ENCODE data around the gene FREY1.

FREY1 gene

DNA sequence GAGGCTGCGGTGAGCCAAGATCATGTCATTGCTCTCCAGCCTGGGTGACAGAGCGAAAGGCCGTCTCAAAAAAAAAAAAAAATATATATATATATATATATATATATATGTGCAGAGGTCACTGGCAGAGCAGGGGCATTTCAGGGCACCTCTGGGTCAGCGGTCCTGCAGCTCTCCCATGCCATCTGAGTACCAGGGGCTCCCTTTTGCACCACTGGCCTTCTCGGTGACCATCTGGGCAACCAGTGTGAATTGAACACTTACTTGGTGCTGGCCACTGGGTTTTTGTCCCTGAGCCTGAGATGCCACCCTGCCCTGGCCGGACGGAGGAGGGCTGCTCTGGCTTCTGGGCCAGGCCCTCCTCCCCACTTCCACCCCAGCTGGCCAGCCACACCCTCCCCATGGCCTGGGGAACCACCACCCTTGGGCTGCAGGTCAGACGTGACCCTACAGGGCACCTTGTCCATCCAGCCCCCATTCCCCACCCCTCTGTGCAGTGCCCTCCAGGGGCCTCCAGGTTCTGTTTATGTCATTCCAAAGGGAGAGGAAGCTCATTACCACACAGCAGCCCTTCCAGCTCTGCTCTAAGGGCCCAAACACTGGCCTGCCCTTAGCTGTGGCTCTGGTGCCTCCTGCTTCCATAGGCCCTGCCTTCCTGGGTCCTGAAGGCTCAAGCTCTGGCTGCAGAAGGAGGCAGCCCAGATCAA, 11.4 kb downstream of the FREY1 start:
- DNase-seq (ENCODE audit: low spot score) (no peak), FAIRE-seq (no peak)

DNA sequence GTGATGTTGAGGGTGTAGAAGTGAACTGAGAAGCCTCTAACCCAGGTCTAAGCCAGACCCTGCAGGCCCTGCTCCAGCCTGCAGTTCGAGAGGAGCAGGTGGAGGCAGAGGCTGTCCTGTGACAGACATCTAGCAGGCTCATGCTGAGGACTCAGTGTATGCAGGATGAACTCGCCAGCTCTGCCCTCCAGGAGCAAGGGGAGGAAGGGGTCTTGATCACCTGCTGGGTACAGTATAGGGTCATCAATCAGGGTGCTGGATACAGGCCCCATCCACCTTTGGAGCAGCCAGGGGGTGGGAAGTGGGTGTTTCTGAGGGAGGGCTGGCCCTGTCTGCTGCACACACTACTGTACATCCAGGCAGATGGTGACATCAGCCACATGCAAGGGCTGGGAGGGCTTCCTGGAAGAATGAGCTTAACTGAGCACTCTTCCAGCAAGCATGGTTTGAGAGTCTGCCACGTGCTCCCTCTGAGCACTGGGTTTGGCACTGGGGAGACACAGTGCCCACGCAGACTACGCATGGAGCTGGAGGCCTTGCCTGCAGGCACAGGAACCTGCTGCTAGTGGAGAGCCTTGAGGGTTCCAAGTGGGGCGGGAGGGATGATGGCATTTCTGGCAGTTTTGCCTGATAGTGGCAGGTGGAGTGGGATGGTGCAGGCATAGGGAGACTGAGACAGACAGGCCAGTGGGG, 12.4 kb downstream of the FREY1 start:
- FAIRE-seq (no peak), DNase-seq (ENCODE audit: low spot score) (no peak)

DNA sequence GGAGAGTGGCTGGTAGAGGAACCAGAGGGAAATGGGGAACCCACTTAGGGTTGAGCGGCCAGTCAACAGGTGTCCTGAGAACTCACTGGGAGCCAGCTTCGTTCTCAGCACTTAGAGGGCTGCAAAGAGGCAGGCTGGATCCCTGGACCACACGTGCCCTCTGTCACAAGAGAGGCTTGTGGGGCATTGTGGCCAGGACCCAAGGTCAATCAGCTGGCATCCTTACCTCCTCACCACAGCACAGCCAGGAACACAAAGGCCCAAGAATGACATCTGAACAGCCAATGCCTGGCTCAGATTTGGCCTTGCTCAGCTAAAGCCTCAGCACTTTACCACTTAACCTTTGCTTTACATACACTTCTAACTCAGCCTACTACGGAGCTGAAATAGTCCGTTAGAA, 14.2 kb downstream of the FREY1 start:
- no peak for DNase-seq (ENCODE audit: low spot score)
- FAIRE-seq: no peak

DNA sequence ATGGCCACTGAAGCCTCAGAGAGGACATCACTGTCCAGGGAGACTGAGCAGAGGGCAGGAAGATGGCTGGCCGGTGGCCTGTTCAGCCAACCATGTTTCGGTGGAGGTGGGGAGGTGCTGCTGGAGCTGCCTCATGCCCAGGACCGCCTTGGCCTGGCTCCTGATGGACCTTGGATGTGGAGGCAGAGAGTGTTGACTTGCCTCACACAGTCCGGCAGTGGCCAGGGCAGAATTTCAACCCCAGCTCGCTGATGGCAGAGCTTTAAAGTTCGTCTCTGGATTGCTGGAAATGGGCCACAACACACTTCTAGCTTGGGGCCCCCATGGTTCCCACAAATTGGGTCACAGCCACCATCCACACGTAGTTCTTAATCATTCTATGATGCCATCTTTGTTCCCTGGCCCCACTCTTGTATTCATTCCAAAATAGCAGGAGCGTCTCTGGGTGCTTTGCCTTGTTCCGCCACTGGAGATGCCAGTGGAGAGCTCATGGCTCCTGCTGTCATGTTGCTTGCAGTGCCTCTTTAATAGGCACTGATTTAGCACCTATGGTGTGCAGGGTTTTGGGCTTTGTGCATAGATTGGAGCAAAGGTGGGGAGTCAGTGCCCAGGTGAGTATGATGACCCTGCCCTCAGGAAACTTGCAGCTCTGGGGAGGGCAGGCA, 16.1 kb downstream of the FREY1 start:
- DNase-seq (ENCODE audit: low spot score): no peak
- FAIRE-seq: no peak

- FAIRE-seq (no peak), DNase-seq (ENCODE audit: low spot score) (no peak)
Measured at GRCh38 chr11:45889966-45890365, 17.1 kb downstream of the FREY1 start.

GRCh38 chr11:45889555-45889954, 17.5 kb downstream of the FREY1 start:
- DNase-seq (ENCODE audit: low spot score) (no peak), FAIRE-seq (no peak)

DNA sequence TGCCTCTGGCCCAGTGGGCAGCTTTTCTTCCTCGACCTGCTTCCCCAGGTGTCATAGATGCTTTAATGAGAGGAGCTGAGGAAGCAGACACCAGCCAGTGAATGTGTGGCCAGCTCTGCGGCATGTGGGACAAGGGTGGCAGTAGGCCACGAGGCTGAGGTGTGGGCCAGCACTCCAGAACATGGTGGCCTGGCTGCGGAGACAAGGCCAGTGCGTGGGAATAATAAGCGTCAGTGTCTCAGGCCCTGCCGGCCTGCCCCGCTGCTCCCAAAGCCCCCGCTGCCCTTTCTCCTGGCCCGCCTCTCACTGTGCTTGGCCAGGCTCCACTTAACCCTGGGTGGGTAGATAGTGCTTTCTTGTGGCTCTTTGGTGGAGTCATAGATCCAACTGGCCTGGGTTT, 19.5 kb downstream of the FREY1 start:
- DNase-seq (ENCODE audit: low spot score) (no peak), FAIRE-seq (no peak)

DNA sequence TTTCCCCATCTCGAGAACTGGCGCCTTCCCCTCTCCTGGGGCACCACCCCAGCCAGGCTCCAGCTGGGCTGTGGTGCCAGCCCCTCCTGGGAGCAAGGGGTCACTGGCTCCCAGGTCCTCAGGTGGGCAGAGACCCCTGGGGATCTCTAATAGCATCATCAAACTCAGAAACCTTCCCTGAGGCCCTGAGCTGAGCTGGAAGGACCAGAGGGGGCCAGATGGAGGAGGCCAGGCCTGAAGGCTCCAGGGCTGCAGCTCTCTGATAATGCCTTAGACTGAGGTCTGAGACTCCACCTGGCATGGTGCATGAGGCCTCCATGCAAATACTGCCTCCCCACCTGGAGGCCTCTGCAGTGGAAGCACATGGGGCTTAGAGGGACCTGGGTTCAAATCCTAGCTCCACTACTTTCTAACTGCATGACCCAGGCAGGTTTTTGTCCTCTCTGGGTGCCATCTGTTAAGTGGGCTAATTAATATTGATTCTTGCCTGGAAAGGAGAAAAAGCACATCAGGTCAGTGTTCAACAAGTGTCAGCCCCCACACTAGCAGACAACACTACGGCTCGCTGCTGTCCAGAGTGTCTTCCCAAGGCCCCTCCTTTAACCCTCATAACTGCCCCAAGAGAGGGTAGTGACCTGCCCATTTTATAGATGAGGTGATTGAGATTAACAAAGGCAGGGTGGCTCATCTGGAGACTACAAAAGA, 20.1 kb downstream of the FREY1 start:
- FAIRE-seq (no peak), DNase-seq (ENCODE audit: low spot score) (no peak)

DNA sequence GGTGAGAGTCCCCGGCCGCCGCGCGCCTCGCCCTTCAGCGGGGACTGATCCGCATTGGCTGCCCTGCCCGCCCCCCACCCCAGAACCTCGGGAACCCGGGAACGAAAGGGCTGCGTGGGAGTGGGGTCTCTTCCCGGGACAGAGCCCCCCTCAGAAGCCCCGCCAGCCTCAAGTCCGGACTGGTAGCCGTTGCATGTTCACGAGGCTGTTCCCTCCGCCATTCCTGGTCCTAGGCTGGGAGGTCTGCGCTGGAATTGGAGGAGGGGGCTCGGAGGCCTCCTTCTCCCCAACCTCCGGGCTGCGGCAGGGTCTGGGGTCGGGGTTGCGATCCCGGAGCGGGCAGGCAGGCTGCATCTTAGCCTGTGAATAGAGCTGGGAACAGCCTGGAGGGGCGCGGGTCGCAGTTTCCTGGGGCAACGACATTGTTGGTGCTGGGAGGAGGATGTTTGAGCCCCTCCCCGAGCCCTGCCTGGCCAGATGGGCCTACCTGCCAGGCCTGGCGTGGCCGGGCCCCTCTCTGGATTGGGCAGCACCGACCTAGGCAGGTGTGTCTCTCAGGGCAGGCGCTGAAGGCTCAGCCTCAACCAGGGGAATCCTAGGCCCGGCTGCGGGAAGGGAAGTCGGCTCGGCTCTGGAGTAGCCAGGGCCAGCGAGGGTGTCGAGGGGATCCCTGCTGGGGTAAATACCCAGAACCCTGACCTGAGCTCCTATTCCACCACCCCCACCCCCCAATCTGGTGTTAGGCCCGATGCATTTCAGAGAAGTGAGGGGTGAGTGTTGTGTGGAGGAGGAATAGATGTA, 20.9 kb downstream of the FREY1 start:
- DNase-seq (ENCODE audit: low spot score) (no peak), FAIRE-seq (no peak)

- no peak for FAIRE-seq
- peak; percentile 82 for DNase-seq (ENCODE audit: low spot score)
Measured at GRCh38 chr11:45885274-45885920, 21.7 kb downstream of the FREY1 start, which contains the start of gene MAPK8IP1. MAPK8IP1 (plus strand) TSS chr11:45885651; CDS start chr11:45885821, 170 bp downstream.

DNA sequence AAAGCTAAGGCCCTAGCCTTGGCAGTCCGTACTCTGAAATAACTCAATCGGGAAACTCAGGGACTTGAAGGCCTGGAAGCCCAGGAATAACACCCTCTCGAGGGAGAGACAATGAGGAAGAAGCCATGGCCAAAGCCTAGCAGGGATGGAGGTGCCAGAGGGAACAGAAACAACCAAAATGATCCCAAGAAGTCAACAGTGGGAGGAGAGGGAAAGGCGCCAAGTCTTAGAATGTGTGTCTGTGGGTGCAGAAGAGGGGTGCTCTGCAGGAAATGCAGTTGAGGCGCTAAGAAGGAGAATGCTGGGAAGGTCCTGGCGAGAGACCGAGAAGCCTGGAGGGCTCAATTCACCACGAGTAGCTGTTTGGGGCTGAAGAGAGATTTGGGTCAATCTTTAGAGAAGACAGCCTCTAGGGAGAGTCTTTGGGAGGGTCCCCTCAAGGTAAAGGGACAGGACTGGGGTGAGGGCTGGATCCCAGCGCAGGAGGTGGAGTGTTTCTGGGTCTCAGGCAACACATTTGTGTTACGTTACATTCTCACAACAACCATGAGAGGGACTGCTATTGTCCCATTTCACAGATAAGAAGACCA, 22.4 kb downstream of the FREY1 start:
- FAIRE-seq (no peak), DNase-seq (ENCODE audit: low spot score) (no peak)

DNA sequence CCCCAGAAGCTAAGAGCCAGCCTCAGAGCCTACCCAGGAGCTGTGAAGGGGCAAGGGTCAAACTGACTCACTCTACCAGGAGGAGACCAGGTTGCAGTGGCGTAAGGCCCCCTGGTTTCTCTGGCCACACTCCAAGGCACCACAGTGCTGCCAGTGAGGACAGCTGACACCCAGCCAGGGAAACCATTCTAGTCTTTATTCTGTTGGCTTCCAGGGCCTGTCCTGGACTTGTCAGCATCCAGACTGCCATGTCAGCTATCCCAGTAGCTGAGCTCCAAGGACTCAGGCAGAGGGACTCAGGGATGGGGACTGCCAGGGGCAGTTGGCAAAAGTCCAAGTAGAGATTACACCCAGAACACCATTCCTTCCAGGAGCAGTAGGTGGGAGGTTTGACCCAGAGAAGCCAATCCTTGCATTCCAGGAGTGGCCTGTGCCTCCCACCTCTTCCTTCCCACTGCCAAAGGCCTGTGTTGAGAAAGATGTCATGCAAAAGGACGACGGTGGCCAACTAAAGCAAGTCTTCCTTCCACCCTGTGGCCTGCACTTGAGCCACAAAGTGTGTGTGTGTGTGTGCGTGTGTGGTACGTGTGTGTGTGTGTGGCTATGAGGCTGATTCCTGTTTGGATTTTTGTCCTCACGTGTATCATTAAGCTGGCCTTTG, 25.2 kb downstream of the FREY1 start:
- FAIRE-seq: no peak
- no peak for DNase-seq (ENCODE audit: low spot score)

DNA sequence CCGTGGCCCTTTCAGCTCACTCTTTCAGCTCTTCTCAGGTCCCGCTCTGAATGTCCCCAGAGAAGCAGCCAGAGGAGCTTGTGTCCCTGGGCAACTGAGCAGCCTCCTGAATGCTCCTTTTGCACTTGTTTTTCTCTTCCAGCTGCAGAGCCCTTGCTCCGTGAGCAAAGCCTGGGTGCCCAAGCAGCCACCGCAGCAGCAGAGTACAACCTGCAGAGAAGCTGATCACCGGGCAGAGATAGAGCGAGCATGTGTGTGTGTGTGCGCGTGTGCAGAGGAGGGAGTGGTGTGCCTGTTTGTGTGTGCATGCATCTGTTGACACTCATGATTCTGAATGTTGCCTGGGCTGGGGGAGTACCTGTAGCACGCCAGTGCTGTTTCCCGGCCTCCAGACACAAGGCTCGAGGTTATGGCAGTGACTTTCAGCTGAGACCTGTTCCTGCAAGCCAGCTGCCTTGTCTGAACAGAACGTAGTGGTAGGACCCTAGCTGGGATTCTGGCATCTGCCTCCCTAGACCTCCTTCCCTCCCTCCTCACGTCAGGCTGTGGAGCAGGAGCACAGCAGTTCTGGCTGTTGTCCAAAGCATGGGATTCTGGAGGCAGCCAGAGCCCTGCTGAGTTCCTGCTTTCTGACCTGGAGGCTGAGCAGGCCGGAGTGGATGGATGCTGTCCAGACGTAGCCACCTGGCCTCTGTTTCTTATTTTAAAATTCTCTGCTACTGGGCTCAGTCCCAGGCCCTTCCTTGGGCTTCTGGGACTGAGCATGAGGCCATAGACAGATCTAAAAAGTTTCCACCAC, 26.1 kb downstream of the FREY1 start:
- no peak for DNase-seq (ENCODE audit: low spot score)
- FAIRE-seq: peak; percentile 9

DNA sequence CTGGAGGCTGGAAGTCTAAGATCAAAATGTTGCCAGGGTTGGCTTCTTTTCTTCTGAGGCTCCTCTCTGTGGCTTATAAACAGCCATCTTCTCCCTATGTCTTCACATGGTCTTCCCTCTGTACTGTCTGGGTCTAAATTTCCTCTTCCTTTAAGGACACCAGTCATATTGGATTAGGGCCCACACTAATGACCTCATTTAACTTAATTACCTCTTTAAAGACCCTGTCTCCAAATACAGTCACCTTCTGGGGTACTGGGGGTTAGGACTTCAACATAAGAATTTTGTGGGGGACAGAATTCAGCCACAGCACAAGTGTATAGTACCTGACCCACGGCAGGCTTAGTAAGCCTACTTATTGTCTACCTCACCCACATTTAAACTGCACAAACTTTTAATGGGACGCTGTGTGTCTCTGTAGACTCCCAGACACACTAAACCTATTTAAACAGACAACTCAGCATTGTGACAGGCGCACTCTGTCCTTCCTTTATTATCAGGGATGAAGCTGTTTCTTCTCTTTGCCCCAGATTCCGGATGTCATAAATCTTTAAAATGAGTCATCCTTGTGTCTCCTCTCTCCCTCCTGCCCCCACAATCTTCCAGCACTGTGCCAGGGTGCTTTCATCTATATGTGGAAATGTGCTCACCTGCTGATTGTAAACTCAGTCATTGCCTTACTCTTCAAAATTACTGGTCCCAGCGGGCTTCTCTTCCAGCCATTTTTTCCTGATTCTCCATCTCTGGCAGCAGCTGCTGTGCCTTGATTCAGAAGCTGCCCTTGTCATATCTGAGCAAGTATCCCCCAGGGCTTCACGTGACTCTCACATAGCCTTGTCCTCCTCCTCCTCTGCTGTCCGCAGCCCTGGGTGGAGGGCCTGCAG, 27.0 kb downstream of the FREY1 start:
- DNase-seq (ENCODE audit: low spot score) (peak; percentile 79), FAIRE-seq (no peak)

DNA sequence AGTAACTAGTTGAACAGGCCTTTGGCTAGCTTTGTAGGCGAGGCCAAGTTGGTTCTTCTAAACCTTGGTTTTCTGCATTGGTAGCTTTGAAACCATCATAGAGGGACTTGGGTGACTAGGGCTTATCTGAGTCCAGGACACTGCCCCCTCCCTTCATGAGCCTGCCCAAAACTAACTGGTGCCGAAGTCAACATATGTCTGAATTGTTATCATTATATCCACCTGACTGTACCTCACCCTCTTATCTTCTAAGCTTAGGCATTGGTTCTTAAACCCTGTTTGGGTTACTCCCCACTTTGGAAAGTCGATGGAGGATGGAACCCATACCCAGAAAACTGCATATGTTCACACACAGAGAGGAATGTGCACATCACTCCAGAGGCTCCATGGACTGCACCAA, 29.2 kb downstream of the FREY1 start:
- FAIRE-seq (no peak), DNase-seq (ENCODE audit: low spot score) (no peak)

DNA sequence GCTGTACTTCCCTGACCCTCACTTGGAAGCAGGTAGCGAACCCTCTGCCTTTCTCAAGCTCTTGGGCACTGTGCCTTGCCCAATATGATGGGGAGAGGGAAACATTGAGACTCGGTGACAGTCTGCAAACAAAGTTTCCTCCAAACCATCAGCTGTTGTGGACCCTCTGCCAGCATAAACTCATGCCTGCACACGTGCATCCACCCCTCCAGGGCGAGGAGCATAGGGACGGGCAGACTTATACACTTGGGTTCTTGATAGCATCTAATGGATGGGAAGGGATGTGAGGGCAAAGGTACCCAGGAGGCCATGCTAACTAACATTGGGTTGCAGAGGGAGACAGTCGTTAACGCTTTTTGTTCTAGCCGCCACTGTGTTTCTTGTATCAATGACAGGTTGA, 29.9 kb downstream of the FREY1 start:
- FAIRE-seq (no peak), DNase-seq (ENCODE audit: low spot score) (no peak)

- DNase-seq (ENCODE audit: low spot score) (no peak), FAIRE-seq (no peak)
Measured at GRCh38 chr11:45876401-45876800, 30.7 kb downstream of the FREY1 start.

Data from urothelium cell line (cell line).